ENCODE results near the gene NFATC4. TPM values are rescaled to one million over a fixed set of nuclear protein-coding genes. Genes with fewer than 3 reads are reported as not detected.
"Not testable (repeated sequence)": the region's sequence is repeated elsewhere in the genome, so short reads cannot be mapped to it uniquely, and the experiment has no call there.

Gene NFATC4
- total RNA-seq, 1 experiment from 2014 or later = 39.3 TPM

- Histone ChIP-seq H3K9me3 (replicated peaks) (no peaks in the 10 kb centered on the region), H3K4me1 (no peaks in the 10 kb centered on the region), H3K27ac (no peak overlapping the region), H3K36me3 (peaks cover under 1% of the 10 kb centered on the region), H3K4me3 (no peak overlapping the region), H3K27me3 (no peaks in the 10 kb centered on the region)
- DNase-seq = no peak
These were observed 14.0 kb downstream of the NFATC4 start for GRCh38 chr14:24382064-24382371.

- DNase-seq = no peak
- H3K27ac ChIP-seq = no peak overlapping the region
- H3K4me3 ChIP-seq = no peak overlapping the region
- H3K4me1 ChIP-seq = peaks cover 14% of the 10 kb centered on the region
- no peaks in the 10 kb centered on the region for H3K36me3 ChIP-seq
- H3K27me3 ChIP-seq = no peaks in the 10 kb centered on the region
- no peaks in the 10 kb centered on the region for H3K9me3 ChIP-seq (replicated peaks)
These were observed 16.2 kb downstream of the NFATC4 start for GRCh38 chr14:24384169-24384568.

- no peak for DNase-seq
- Histone ChIP-seq H3K27me3 (no peaks in the 10 kb centered on the region), H3K4me3 (no peak overlapping the region), H3K9me3 (replicated peaks) (no peaks in the 10 kb centered on the region), H3K4me1 (peaks cover 16% of the 10 kb centered on the region), H3K36me3 (no peaks in the 10 kb centered on the region), H3K27ac (no peak overlapping the region)
These were observed 17.5 kb downstream of the NFATC4 start for GRCh38 chr14:24385524-24385923.

GRCh38 chr14:24387009-24387345 lies 19.0 kb downstream of the NFATC4 start:
- Histone ChIP-seq H3K9me3 (replicated peaks) (no peaks in the 10 kb centered on the region), H3K4me1 (peaks cover 16% of the 10 kb centered on the region), H3K27me3 (no peaks in the 10 kb centered on the region), H3K27ac (no peak overlapping the region), H3K4me3 (no peak overlapping the region), H3K36me3 (no peaks in the 10 kb centered on the region)
- DNase-seq = no peak

- H3K27me3 ChIP-seq; H3K36me3 ChIP-seq; H3K9me3 ChIP-seq (replicated peaks); H3K4me3 ChIP-seq; DNase-seq: not testable (repeated sequence)
- Histone ChIP-seq H3K4me1 (peaks cover 21% of the 10 kb centered on the region), H3K27ac (peak overlapping the region; percentile 85)
These were observed 19.6 kb downstream of the NFATC4 start for GRCh38 chr14:24387579-24387978.

GRCh38 chr14:24388474-24389179 lies 20.6 kb downstream of the NFATC4 start:
- DNase-seq = peak; percentile 44 to 81
- Histone ChIP-seq H3K9me3 (replicated peaks) (no peaks in the 10 kb centered on the region), H3K36me3 (no peaks in the 10 kb centered on the region), H3K4me3 (peak overlapping the region; percentile 42), H3K4me1 (peaks cover 23% of the 10 kb centered on the region), H3K27me3 (no peaks in the 10 kb centered on the region), H3K27ac (peak overlapping the region; percentile 85)

- H3K9me3 ChIP-seq (replicated peaks) = no peaks in the 10 kb centered on the region
- no peaks in the 10 kb centered on the region for H3K36me3 ChIP-seq
- H3K27me3 ChIP-seq = no peaks in the 10 kb centered on the region
- peak overlapping the region; percentile 85 for H3K27ac ChIP-seq
- peak; percentile 62 to 83 for DNase-seq
- peak overlapping the region; percentile 42 for H3K4me3 ChIP-seq
- peaks cover 23% of the 10 kb centered on the region for H3K4me1 ChIP-seq
These were observed 21.4 kb downstream of the NFATC4 start for GRCh38 chr14:24389226-24389848.

GRCh38 chr14:24390701-24391468 lies 22.9 kb downstream of the NFATC4 start:
- Histone ChIP-seq H3K9me3 (replicated peaks) (no peaks in the 10 kb centered on the region), H3K36me3 (no peaks in the 10 kb centered on the region), H3K4me3 (no peak overlapping the region), H3K27ac (no peak overlapping the region), H3K4me1 (peaks cover 23% of the 10 kb centered on the region), H3K27me3 (no peaks in the 10 kb centered on the region)
- no peak for DNase-seq

- H3K36me3 ChIP-seq = no peaks in the 10 kb centered on the region
- peak in 1 of 2 experiments; percentile 57 for DNase-seq
- H3K4me3 ChIP-seq = peak overlapping the region; percentile 47
- H3K4me1 ChIP-seq = peaks cover 23% of the 10 kb centered on the region
- H3K9me3 ChIP-seq (replicated peaks) = no peaks in the 10 kb centered on the region
- no peaks in the 10 kb centered on the region for H3K27me3 ChIP-seq
- H3K27ac ChIP-seq = peak overlapping the region; percentile 18; the same call in 1 of the 2 replicates
These were observed 24.5 kb downstream of the NFATC4 start for GRCh38 chr14:24392325-24393091.

GRCh38 chr14:24394275-24394674 lies 26.3 kb downstream of the NFATC4 start:
- H3K36me3 ChIP-seq = no peaks in the 10 kb centered on the region
- H3K9me3 ChIP-seq (replicated peaks) = no peaks in the 10 kb centered on the region
- no peak for DNase-seq
- H3K27me3 ChIP-seq = no peaks in the 10 kb centered on the region
- no peak overlapping the region for H3K27ac ChIP-seq
- no peak overlapping the region for H3K4me3 ChIP-seq
- peaks cover 14% of the 10 kb centered on the region for H3K4me1 ChIP-seq

GRCh38 chr14:24395609-24396582 lies 27.9 kb downstream of the NFATC4 start:
- H3K9me3 ChIP-seq (replicated peaks) = no peaks in the 10 kb centered on the region
- no peaks in the 10 kb centered on the region for H3K36me3 ChIP-seq
- peaks cover 13% of the 10 kb centered on the region for H3K4me1 ChIP-seq
- no peaks in the 10 kb centered on the region for H3K27me3 ChIP-seq
- no peak for DNase-seq
- H3K27ac ChIP-seq = no peak overlapping the region
- H3K4me3 ChIP-seq = no peak overlapping the region

GRCh38 chr14:24397639-24398292 lies 29.8 kb downstream of the NFATC4 start:
- Histone ChIP-seq H3K9me3 (replicated peaks) (no peaks in the 10 kb centered on the region), H3K27me3 (no peaks in the 10 kb centered on the region), H3K27ac (no peak overlapping the region), H3K4me1 (peaks cover 6% of the 10 kb centered on the region; the same call in 1 of the 2 replicates), H3K36me3 (no peaks in the 10 kb centered on the region), H3K4me3 (peak overlapping the region; percentile 64)
- no peak for DNase-seq

- Histone ChIP-seq H3K36me3 (no peaks in the 10 kb centered on the region), H3K27ac (no peak overlapping the region), H3K9me3 (replicated peaks) (no peaks in the 10 kb centered on the region), H3K4me3 (peak overlapping the region; percentile 64), H3K4me1 (peaks cover 8% of the 10 kb centered on the region; the same call in 1 of the 2 replicates), H3K27me3 (no peaks in the 10 kb centered on the region)
- DNase-seq = peak; percentile 72 to 80
These were observed 30.3 kb downstream of the NFATC4 start for GRCh38 chr14:24398293-24398652.
